Urothelium cell line (cell line): ENCODE data around the gene MRPL10.
A peak's percentile ranks its signal among the peaks of the same experiment; 100 is the strongest.

Source experiments
- DNase-seq: peaks from one replicate; pipeline ENCODE4 v3.0.0; 2011; ENCODE audit warnings: low spot score, mixed read lengths
- FAIRE-seq: peaks from 2 replicates; lab custom pipeline; 2011; peaks lifted over from hg19 to GRCh38; lab: Jason Lieb, UNC

The MRPL10 gene

GRCh38 chr17:47860386-47860785, 29.0 kb upstream of the MRPL10 start:
- no peak for FAIRE-seq
- DNase-seq, result no peak

DNA sequence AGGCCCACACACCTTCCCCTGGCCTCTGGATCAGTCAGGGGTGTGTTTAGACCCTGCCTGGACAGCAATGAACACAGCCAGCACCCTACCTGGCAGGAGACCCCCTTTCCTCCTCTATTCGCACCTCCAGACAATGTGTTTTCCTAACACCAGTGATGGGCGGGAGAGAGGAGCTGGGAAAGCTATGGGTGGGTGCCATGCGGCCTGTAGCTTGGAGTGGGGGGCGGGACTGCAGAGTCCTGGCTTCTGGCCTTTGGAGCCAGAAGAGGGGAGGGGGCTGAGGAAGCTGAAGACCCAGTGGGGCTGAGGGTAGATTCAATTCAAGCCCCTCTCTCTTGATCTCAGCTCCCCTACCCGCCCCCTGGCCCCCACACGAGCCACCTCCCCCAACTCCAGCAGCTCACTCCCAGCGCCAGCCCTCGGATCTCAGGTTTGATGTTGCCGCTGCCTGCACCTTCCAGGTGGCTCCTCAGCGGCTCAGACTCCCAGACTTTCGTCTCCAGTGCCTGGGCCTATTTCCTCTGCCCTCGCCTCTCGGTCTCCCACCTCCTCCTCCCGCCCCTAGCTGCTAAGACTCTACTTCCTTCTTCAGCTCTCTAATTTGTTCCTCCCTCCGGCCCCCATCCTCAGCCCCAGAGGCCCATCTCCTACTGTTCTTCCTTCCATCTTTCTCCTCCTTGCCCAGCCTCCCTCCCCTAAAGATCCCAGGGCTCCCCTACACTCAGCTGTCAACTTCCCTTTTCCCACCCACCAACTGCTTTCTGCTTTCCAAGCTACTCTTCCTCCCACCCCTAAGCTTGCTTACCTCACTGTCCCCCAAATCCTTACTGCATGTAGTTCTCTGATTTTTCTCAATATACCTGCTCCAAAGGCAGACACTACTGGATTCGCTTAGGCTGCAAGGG, 26.5 kb upstream of the MRPL10 start:
- no peak for DNase-seq
- no peak for FAIRE-seq

DNA sequence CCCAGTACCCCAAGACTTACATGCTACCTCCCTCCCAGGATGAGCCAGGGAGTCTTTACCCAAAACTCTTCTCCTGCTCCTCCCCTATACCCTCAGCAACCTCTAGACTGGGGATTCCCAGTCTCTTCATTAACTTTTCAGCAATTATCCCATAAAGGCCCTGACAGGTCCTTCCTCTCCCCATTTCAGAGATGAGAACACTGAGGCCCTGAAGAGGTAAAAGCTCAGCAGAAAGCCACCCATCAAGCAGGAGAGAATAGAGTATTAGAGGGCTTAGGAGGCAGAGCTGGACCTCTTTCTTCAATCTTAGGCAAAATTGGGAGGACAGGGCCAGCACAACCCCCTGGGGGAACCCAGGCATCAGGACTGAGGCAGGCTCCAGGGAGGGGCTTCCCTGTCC, 25.5 kb upstream of the MRPL10 start:
- DNase-seq (no peak), FAIRE-seq (no peak)

- FAIRE-seq, result no peak
- no peak for DNase-seq
Measured at GRCh38 chr17:47855737-47856136, 24.4 kb upstream of the MRPL10 start.

GRCh38 chr17:47853616-47854015, 22.3 kb upstream of the MRPL10 start:
- FAIRE-seq (no peak), DNase-seq (no peak)

GRCh38 chr17:47852113-47852949, 21.0 kb upstream of the MRPL10 start:
- DNase-seq, result no peak
- FAIRE-seq, result no peak

GRCh38 chr17:47851764-47852112, 20.4 kb upstream of the MRPL10 start:
- FAIRE-seq (no peak), DNase-seq (no peak)

- DNase-seq (peak; percentile 95), FAIRE-seq (peak; percentile 56)
Measured at GRCh38 chr17:47850692-47851573, 19.6 kb upstream of the MRPL10 start, which contains the start of gene SP6. SP6 (minus strand) TSS chr17:47851163; CDS start chr17:47848429, 2,734 bp downstream.

- DNase-seq (no peak), FAIRE-seq (no peak)
Measured at GRCh38 chr17:47850373-47850691, 19.0 kb upstream of the MRPL10 start.

DNA sequence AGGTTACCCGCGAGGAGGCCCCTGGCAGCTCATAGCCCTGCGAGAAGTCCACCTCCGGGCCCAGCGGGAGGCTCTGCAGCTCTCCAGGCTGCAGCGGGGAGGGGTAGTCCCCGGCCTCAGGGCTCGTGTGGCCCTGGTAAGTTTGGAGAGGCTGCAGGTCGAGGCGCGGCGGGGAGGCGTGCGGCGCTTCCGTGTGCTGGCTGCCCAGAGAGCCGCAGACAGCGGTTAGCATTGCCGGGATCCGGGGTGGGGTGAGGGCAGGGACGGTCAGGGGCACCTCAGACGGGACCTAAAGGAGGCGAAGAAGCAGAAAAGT, 16.8 kb upstream of the MRPL10 start:
- no peak for FAIRE-seq

DNA sequence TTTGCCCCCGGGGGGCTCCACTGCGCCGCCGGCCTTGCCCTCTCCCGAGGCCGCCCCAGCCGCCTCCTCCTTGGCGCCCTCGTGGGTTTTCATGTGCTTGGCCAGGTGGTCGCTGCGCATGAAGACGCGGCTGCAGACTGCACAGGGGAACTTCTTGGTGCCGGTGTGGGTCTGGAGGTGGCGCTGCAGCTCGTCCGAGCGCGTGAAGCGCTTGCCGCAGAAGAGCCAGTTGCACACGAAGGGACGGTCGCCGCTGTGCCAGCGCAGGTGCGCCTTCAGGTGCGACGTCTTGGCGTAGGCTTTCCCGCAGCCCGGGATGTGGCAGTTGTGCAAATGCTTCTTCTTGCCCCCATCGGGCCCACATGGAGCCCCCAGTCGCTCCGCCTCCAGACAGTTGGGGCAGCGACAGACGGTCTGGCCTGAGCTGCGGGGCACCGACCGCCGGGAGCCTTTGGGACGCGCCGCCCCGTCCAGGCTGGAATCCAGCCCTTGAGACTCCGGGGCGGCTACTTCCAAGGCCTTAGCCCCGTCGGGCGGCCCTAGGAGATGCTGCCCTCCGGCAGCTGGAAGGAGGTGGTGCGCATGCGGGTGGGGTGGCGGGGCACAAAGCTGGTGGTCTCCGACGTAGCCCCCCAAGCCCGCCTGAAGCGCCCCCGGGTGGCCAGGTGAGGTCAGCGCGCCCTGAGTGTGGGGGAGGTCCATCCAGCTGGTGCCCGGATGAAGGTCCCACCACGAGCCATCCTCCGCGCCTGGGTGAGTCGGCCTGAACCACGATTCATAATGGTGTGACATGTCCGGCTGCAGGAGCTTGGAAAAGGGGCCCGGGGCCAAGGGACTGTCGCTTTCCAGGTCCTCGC, 16.2 kb upstream of the MRPL10 start:
- DNase-seq (no peak), FAIRE-seq (no peak)

More for the DNA sequence above, 16.8 kb upstream of the MRPL10 start:
- DNase-seq, result no peak

GRCh38 chr17:47846716-47847340, 15.5 kb upstream of the MRPL10 start:
- no peak for FAIRE-seq
- DNase-seq, result no peak

DNA sequence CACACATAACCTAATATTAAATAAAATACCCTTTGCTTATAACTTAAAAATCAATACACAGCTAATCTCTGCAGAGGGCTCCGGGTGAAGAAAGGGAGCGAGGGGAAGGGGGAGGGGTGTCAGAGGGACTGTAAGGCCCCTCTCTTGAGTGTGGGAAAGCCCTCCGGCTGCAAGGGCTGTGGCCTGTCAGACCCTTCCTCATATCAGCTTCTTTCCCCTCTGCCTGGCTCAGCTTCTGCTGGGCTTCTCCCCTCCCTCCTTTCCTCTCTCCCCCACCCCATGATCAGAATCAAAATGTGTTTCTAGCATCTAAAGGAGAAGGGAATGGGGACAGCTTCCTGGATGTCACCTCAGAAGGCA, 14.4 kb upstream of the MRPL10 start:
- FAIRE-seq (no peak), DNase-seq (no peak)

- FAIRE-seq (no peak), DNase-seq (peak; percentile 32)
Measured at GRCh38 chr17:47844814-47845715, 13.7 kb upstream of the MRPL10 start.

DNA sequence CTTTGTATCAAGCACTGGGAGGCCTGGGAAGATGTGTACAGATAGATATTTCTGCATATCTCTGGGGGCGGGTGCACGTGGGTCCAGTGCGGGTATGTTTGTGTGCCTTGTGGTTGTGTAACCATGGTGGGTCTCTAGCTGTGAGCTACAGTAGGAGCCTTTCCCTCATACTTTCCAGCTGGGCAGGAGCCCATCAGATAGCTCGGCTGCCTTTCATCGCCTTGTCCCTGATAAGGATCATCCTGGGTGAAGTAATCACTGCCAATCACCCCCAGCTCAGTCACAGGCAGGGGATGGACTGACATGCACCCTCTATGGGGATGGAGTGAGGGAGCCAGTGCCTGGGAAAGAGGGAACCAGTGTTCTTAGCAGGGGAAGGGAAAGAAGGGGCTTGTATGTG, 12.9 kb upstream of the MRPL10 start:
- no peak for DNase-seq
- FAIRE-seq, result no peak

GRCh38 chr17:47843391-47843730, 12.0 kb upstream of the MRPL10 start:
- DNase-seq, result no peak
- FAIRE-seq, result no peak

DNA sequence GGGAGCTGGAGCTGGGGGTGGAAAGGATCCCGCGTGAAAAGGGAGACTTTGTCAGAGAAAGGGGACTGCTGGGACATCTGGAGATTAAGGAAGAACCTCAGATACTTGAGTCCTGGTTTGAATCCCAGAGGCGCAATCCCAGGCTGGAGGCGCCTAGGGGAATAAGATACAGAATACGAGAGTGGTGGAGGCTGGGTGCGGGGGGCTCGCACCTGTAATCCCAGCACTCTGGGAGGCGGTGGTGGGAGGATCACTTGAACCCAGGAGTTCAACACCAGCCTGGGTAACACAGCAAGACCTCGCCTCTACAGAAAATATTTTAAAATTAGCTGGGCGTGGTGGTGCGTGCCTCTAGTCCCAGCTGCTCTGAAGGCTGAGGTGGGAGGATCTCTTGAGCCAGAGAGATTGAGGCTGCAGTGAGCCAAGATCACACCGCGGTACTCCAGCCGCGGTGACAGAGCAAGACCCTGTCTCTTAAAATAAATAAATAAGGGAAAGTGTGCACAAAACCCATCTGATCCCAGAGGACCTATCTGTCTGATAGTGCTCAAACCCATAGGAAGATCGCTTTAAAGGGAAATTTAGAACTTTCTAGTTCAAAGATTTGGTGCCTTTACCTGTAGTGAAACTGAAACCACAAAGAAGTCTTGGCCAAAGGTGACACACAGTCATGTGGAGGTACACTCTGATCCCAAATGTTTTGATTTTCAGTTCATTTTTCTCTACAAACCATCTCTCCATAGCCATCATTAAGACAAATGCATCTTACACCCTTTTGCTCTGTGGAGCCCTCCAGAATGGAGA, 10.3 kb upstream of the MRPL10 start:
- FAIRE-seq (no peak), DNase-seq (no peak)
